Vagina (tissue), 2 donors: ENCODE results near the gene EIF4G2.
"Not testable (repeated sequence)": the region's sequence is repeated elsewhere in the genome, so short reads cannot be mapped to it uniquely, and the experiment has no call there.

Source experiments
- CTCF ChIP-seq, 3 experiments: fragments of 450-650 bp in 2 of 3; fragments of 200-600 bp in 1 of 3; sonication (generic) in 1 of 3; IDR thresholded peaks; one replicate each; pipeline ENCODE4 v1.5.1; 2017 to 2019; ENCODE audit warnings: antibody characterized with exemption in 3 of 3, mild to moderate bottlenecking in 2 of 3, moderate library complexity in 2 of 3
- POLR2A ChIP-seq, 2 donors: fragments of 450-650 bp; IDR thresholded peaks; one replicate each; pipeline ENCODE4 v1.6.1; 2017; ENCODE audit warnings: antibody characterized with exemption in 2 of 2, mild to moderate bottlenecking in 2 of 2, moderate library complexity in 2 of 2

- not testable (repeated sequence) for TF ChIP-seq CTCF, POLR2A (IDR thresholded peaks at IDR 0.05)
These were observed 13.8 kb upstream of the EIF4G2 start for GRCh38 chr11:10822491-10822890.
